Measurements from ENCODE around the gene RBM42. TPM values are rescaled to one million over a fixed set of nuclear protein-coding genes. Genes with fewer than 3 reads are reported as not detected.

Gene RBM42
- total and polyA plus RNA-seq, 2 of the 13 experiments (the other 11 are each of a cell fraction or from before 2014, with no cell fraction given), result 27.2 to 55.3 TPM

DNA sequence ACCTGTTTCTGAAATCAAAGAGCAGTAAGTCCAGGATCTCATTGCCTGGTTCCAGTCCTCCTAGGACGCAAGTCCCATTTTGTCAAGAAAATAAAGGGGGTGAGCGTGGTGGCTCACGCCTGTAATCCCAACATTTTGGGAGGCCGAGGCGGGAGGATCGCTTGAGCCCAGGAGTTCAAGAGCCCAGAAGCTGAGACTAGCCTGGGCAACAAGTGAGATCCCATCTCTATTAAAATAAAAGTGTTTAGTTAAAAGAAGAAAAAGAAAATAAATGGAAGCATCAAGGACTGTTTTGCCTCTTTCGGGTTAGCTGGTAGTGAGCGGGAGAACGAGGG is 16.6 kb upstream of the RBM42 start:
- H3K9ac ChIP-seq (ENCODE audit: insufficient read depth, low read depth, low read length), result peak overlapping the region; percentile 84
- no TSS peak for BruUV-seq (replicated peaks)
- H2AFZ ChIP-seq (ENCODE audit: low read length), result no peak overlapping the region

More for the DNA sequence above, 16.6 kb upstream of the RBM42 start:
- Histone ChIP-seq H3K9me3 (ENCODE audit: low read length) (peaks cover 11% of the 10 kb centered on the region), H4K20me1 (ENCODE audit: insufficient read depth, low read length) (no peaks in the 10 kb centered on the region), H3K4me2 (ENCODE audit: low read depth, low read length) (peak overlapping the region; percentile 100), H3K4me1 (ENCODE audit: insufficient read depth, low read length) (peaks cover 24% of the 10 kb centered on the region), H3K79me2 (ENCODE audit: insufficient read depth, low read length) (no peaks in the 10 kb centered on the region), H3K4me3 (replicated peaks in 1 of 3; ENCODE audit: insufficient read depth in 1 of 3, low read depth in 2 of 3, low read length in 3 of 3) (peak overlapping the region; percentile 44 to 80 (median 64)), H3K36me3 (replicated peaks in 1 of 2; ENCODE audit: control insufficient read depth in 1 of 2, insufficient read depth in 2 of 2, low read length in 2 of 2) (peaks cover 3 to 12% of the 10 kb centered on the region in 2 experiments; a peak in 3 of 5 replicates), H3K27me3 (ENCODE audit: control insufficient read depth in 1 of 2, insufficient read depth in 2 of 2, low read length in 2 of 2) (no peaks in the 10 kb centered on the region; a peak in 1 of 5 replicates), H3K27ac (ENCODE audit: extremely low read length, insufficient read depth, low read length) (peak overlapping the region; percentile 53)
- 26% methylated on average over 9 of the region's 9 CpGs for WGBS (ENCODE audit: low lambda C conversion rate)
- TF ChIP-seq REPIN1 (CRISPR knock-in tag; IDR thresholded peaks at IDR 0.05; ENCODE audit: borderline replicate concordance, low read depth), result peak; percentile 13; the same call in 1 of the 2 replicates
- 0 out of 2 replicates have a peak, but pooled peaks have one; percentile 7 for TF ChIP-seq HBP1 (CRISPR knock-in tag; IDR thresholded peaks at IDR 0.05; ENCODE audit: low read depth)
- TF ChIP-seq ZNF121 (CRISPR knock-in tag; IDR thresholded peaks at IDR 0.05), result 0 out of 2 replicates have a peak, but pooled peaks have one; percentile 32
- TF ChIP-seq ZNF891 (CRISPR knock-in tag; IDR thresholded peaks at IDR 0.05), result no peak
- 0 out of 2 replicates have a peak, but pooled peaks have one; percentile 28 for TF ChIP-seq ZNF546 (CRISPR knock-in tag; conservative IDR thresholded peaks at IDR 0.05)
- no peak for TF ChIP-seq NFKB2 (CRISPR knock-in tag; IDR thresholded peaks at IDR 0.05; ENCODE audit: borderline replicate concordance)
- 0 out of 2 replicates have a peak, but pooled peaks have one; percentile 18 for TF ChIP-seq ZMYM3 (CRISPR knock-in tag; IDR thresholded peaks at IDR 0.05)
- no peak for TF ChIP-seq ZNF230 (CRISPR knock-in tag; IDR thresholded peaks at IDR 0.05)
- no peak for TF ChIP-seq GLI4 (CRISPR knock-in tag; IDR thresholded peaks at IDR 0.05; ENCODE audit: borderline replicate concordance)
- TF ChIP-seq ZNF770 (CRISPR knock-in tag; IDR thresholded peaks at IDR 0.05), result peak; percentile 82
- no peak for TF ChIP-seq ZBTB10 (CRISPR knock-in tag; IDR thresholded peaks at IDR 0.05; ENCODE audit: borderline replicate concordance)
- ATAC-seq, result no peak
- intact Hi-C loops (cut with micrococcal nuclease; ENCODE audit: unreplicated experiment) (loop anchor here (10.0 kb wide), 1 partner anchor 57 kb away; no protein-coding TSS in a partner anchor), in situ Hi-C loops (cut with HindIII; ENCODE audit: extremely low pct_ligation_motif_present, low pct_unique_long_range_greater_than_20kb) (no loop called here)
- FAIRE-seq, result no peak
- DNase-seq (ENCODE audit: low spot score), result no peak
- ChIA-PET CTCF (ENCODE audit: low intra/inter-chr PET ratio, low total read pairs) (no interaction called here), POLR2A (interaction anchor here (0.8 to 1.4 kb wide), 7 partner anchors 9 to 36 kb away, joined by 3 to 5 read pairs (median 4); partner anchors contain the start of genes COX6B1 and RBM42)
